Measurements from ENCODE around the gene VAMP5. TPM values are rescaled to one million over a fixed set of nuclear protein-coding genes. Genes with fewer than 3 reads are reported as not detected.

Gene VAMP5
- total RNA-seq, 1 experiment from 2014 or later: 15.1 TPM

- Histone ChIP-seq H3K27me3 (replicated peaks; ENCODE audit: control insufficient read depth, insufficient read depth, low read length) (no peaks in the 10 kb centered on the region; the same call in 1 of the 2 replicates), H3K9me3 (no peaks in the 10 kb centered on the region), H3K4me3 (ENCODE audit: low read depth, low read length) (no peak overlapping the region), H3K36me3 (ENCODE audit: control insufficient read depth, insufficient read depth, low read length) (no peaks in the 10 kb centered on the region), H3K4me1 (peaks cover 7% of the 10 kb centered on the region; the same call in 1 of the 2 replicates)
- intact Hi-C loops (cut with micrococcal nuclease; ENCODE audit: unreplicated experiment): no loop called here
- no peak for DNase-seq
- ChIA-PET POLR2A (no interaction called here), CTCF (interaction anchor here (1.0 kb wide), 1 partner anchor 36 kb away, joined by 3 read pairs; the partner anchor contains the start of gene TMEM150A)
- Mint-ChIP-seq H3K27me3 (ENCODE audit: insufficient read depth, unreplicated experiment) (peaks cover 5% of the 10 kb centered on the region), H3K4me1 (ENCODE audit: low read depth, unreplicated experiment) (peaks cover 6% of the 10 kb centered on the region), H3K4me3 (ENCODE audit: unreplicated experiment) (no peak overlapping the region), H3K27ac (ENCODE audit: unreplicated experiment) (no peak overlapping the region), H3K9me3 (ENCODE audit: unreplicated experiment) (no peaks in the 10 kb centered on the region), H3K36me3 (ENCODE audit: insufficient read depth, unreplicated experiment) (peaks cover 13% of the 10 kb centered on the region)
- no TSS peak for BruUV-seq (replicated peaks)
- no peak for TF ChIP-seq CTCF (IDR thresholded peaks at IDR 0.05; ENCODE audit: insufficient read depth in 1 of 2, low read depth in 1 of 2, low read length in 1 of 2, severe bottlenecking in 1 of 2, unreplicated experiment in 1 of 2)
These were observed 18.0 kb upstream of the VAMP5 start for GRCh38 chr2:85566265-85566664.

GRCh38 chr2:85575739-85576138 is 8.5 kb upstream of the VAMP5 start:
- DNase-seq: no peak
- H3K4me1 Mint-ChIP-seq (ENCODE audit: low read depth, unreplicated experiment): peaks cover 20% of the 10 kb centered on the region
- H3K36me3 Mint-ChIP-seq (ENCODE audit: insufficient read depth, unreplicated experiment): no peaks in the 10 kb centered on the region
- no TSS peak for BruUV-seq (replicated peaks)
- no peaks in the 10 kb centered on the region for H3K9me3 ChIP-seq
- peaks cover 14% of the 10 kb centered on the region for H3K4me1 ChIP-seq
- ChIA-PET CTCF (no interaction called here), POLR2A (no interaction called here)
- no peak overlapping the region for H3K27ac Mint-ChIP-seq (ENCODE audit: unreplicated experiment)
- TF ChIP-seq CTCF (IDR thresholded peaks at IDR 0.05; ENCODE audit: insufficient read depth in 1 of 2, low read depth in 1 of 2, low read length in 1 of 2, severe bottlenecking in 1 of 2, unreplicated experiment in 1 of 2): no peak
- no peaks in the 10 kb centered on the region for H3K27me3 Mint-ChIP-seq (ENCODE audit: insufficient read depth, unreplicated experiment)
- no peaks in the 10 kb centered on the region for H3K9me3 Mint-ChIP-seq (ENCODE audit: unreplicated experiment)
- no peak overlapping the region for H3K4me3 ChIP-seq (ENCODE audit: low read depth, low read length)
- no peaks in the 10 kb centered on the region for H3K27me3 ChIP-seq (replicated peaks; ENCODE audit: control insufficient read depth, insufficient read depth, low read length)
- no peak overlapping the region for H3K4me3 Mint-ChIP-seq (ENCODE audit: unreplicated experiment)
- H3K36me3 ChIP-seq (ENCODE audit: control insufficient read depth, insufficient read depth, low read length): no peaks in the 10 kb centered on the region
- intact Hi-C loops (cut with micrococcal nuclease; ENCODE audit: unreplicated experiment): no loop called here

- BruUV-seq (replicated peaks): no TSS peak
- Mint-ChIP-seq H3K27ac (ENCODE audit: unreplicated experiment) (peak overlapping the region; percentile 93), H3K4me1 (ENCODE audit: low read depth, unreplicated experiment) (peaks cover 20% of the 10 kb centered on the region), H3K9me3 (ENCODE audit: unreplicated experiment) (no peaks in the 10 kb centered on the region), H3K27me3 (ENCODE audit: insufficient read depth, unreplicated experiment) (no peaks in the 10 kb centered on the region), H3K4me3 (ENCODE audit: unreplicated experiment) (peak overlapping the region; percentile 90), H3K36me3 (ENCODE audit: insufficient read depth, unreplicated experiment) (peaks cover 8% of the 10 kb centered on the region)
- no peaks in the 10 kb centered on the region for H3K9me3 ChIP-seq
- peaks cover 14% of the 10 kb centered on the region for H3K4me1 ChIP-seq
- no peaks in the 10 kb centered on the region for H3K27me3 ChIP-seq (replicated peaks; ENCODE audit: control insufficient read depth, insufficient read depth, low read length)
- H3K4me3 ChIP-seq (ENCODE audit: low read depth, low read length): peak overlapping the region; percentile 67
- intact Hi-C loops (cut with micrococcal nuclease; ENCODE audit: unreplicated experiment): loop anchor here (1.0 kb wide), 2 partner anchors 8 to 16 kb away; partner anchors contain the start of gene GGCX
- DNase-seq: no peak
- no peak for TF ChIP-seq CTCF (IDR thresholded peaks at IDR 0.05; ENCODE audit: insufficient read depth in 1 of 2, low read depth in 1 of 2, low read length in 1 of 2, severe bottlenecking in 1 of 2, unreplicated experiment in 1 of 2)
- ChIA-PET POLR2A (interaction anchor here (0.6 to 2.3 kb wide), 6 partner anchors 10 to 195 kb away, joined by 3 to 22 read pairs (median 4); partner anchors contain the start of genes MAT2A and RNF181), CTCF (interaction anchor here (0.7 to 1.8 kb wide), 6 partner anchors 10 to 897 kb away, joined by 3 to 15 read pairs (median 5); partner anchors contain the start of gene GGCX)
- H3K36me3 ChIP-seq (ENCODE audit: control insufficient read depth, insufficient read depth, low read length): no peaks in the 10 kb centered on the region
These were observed 7.2 kb upstream of the VAMP5 start for GRCh38 chr2:85577063-85577385.
